MM.1S (cell line): ENCODE data around the gene TMSB4X.

Experiments
- CTCF ChIP-seq: fragments of 300-600 bp; sonication (generic); IDR thresholded peaks from 2 replicates; pipeline ENCODE4 v1.5.1; 2016; ENCODE audit warnings: antibody characterized with exemption, low read length, mixed read lengths
- EZH2 ChIP-seq: fragments of 300-600 bp; sonication (generic); optimal IDR thresholded peaks from 2 replicates; pipeline ENCODE3; 2017; ENCODE audit warnings: low read depth, mild to moderate bottlenecking, antibody characterized with exemption, low read length, mixed read lengths
- EZH2phosphoT487 ChIP-seq: fragments of 300-600 bp; sonication (generic); IDR thresholded peaks from 2 replicates; pipeline ENCODE4 v1.6.1; 2018; ENCODE audit warnings: antibody characterized with exemption, low read length

GRCh38 chrX:12945494-12945893 is 29.4 kb upstream of the TMSB4X start:
- TF ChIP-seq CTCF, result no peak
- TF ChIP-seq EZH2phosphoT487, result no peak
- TF ChIP-seq EZH2, result no peak
